Activated T-helper 2 cell treated with anti-CD3 and anti-CD28 coated beads, Interferon-gamma antibody, Interleukin-2, Interleukin-4, amounts not matched to agents 10 μg/mL and 5 μg/mL and 100 μg/mL, durations not matched to agents 14 hours and 24 hours and 36 hours (primary cell): Measurements from ENCODE around the gene RIPOR1. TPM values are rescaled to one million over a fixed set of nuclear protein-coding genes. Genes with fewer than 3 reads are reported as not detected.

Experiments
- DNase-seq: peaks from one replicate; pipeline ENCODE4 v3.0.0; 2021; ENCODE audit warnings: low spot score
- H3K27ac Mint-ChIP-seq: one replicate; pipeline ENCODE4 v1.8.0; 2021; ENCODE audit warnings: mixed read lengths
- H3K27me3 Mint-ChIP-seq: one replicate; pipeline ENCODE4 v1.8.0; 2021; ENCODE audit warnings: low read depth, mixed read lengths
- H3K36me3 Mint-ChIP-seq: one replicate; pipeline ENCODE4 v1.8.0; 2021; ENCODE audit warnings: low read depth, mixed read lengths
- H3K4me1 Mint-ChIP-seq: one replicate; pipeline ENCODE4 v1.8.0; 2021; ENCODE audit warnings: low read depth, mixed read lengths
- H3K4me3 Mint-ChIP-seq: one replicate; pipeline ENCODE4 v1.8.0; 2021; ENCODE audit warnings: low read depth, mild to moderate bottlenecking, moderate library complexity, mixed read lengths
- H3K9me3 Mint-ChIP-seq: one replicate; pipeline ENCODE4 v1.8.0; 2021; ENCODE audit warnings: mixed read lengths
- intact Hi-C: fragments of 100-400 bp; cut with micrococcal nuclease; formaldehyde crosslinking; loops from one replicate; pipeline ENCODE4 v1.15.1; 2023
- total RNA-seq: library from RNA; stranded (reverse); gene quantifications from 2 replicates; pipeline ENCODE4 v1.2.3, GENCODE V29; 2022

The RIPOR1 gene
- total RNA-seq, 1 donor from 2014 or later: 26.3 TPM

- H3K36me3 Mint-ChIP-seq: peaks cover 9% of the 10 kb centered on the region
- no peaks in the 10 kb centered on the region for H3K9me3 Mint-ChIP-seq
- peaks cover 21% of the 10 kb centered on the region for H3K4me1 Mint-ChIP-seq
- no peak overlapping the region for H3K27ac Mint-ChIP-seq
- intact Hi-C loops: loop anchor here (5.0 kb wide), 1 partner anchor 124 kb away; the partner anchor contains the start of genes ACD and PARD6A
- peaks cover 28% of the 10 kb centered on the region for H3K27me3 Mint-ChIP-seq
- DNase-seq: peak; percentile 40
- peak overlapping the region; percentile 77 for H3K4me3 Mint-ChIP-seq
Measured at GRCh38 chr16:67537636-67538591, 9.3 kb downstream of the RIPOR1 start.

DNA sequence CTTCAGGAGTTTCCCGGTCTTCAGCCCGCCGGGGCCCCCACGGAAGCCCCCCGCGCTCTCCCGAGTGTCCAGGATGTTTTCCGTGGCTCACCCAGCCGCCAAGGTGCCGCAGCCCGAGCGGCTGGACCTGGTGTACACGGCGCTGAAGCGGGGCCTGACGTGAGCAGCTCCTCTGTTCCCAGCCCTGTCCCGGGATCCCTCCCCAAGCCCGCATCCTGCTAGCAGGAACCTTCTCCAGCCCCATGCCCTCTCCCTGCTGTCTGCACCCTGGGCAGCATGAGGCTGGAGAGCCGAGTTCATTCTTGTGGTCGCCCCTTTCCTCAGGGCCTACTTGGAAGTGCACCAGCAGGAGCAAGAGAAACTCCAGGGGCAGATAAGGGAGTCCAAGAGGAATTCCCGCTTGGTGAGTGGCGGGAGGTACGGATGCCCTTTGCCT, 10.1 kb downstream of the RIPOR1 start:
- Mint-ChIP-seq H3K4me3 (peak overlapping the region; percentile 55), H3K27me3 (peaks cover 22% of the 10 kb centered on the region), H3K36me3 (peaks cover 11% of the 10 kb centered on the region), H3K27ac (no peak overlapping the region), H3K4me1 (peaks cover 21% of the 10 kb centered on the region), H3K9me3 (no peaks in the 10 kb centered on the region)
- no peak for DNase-seq
- intact Hi-C loops: loop anchor here (5.0 kb wide), 1 partner anchor 124 kb away; the partner anchor contains the start of genes ACD and PARD6A

DNA sequence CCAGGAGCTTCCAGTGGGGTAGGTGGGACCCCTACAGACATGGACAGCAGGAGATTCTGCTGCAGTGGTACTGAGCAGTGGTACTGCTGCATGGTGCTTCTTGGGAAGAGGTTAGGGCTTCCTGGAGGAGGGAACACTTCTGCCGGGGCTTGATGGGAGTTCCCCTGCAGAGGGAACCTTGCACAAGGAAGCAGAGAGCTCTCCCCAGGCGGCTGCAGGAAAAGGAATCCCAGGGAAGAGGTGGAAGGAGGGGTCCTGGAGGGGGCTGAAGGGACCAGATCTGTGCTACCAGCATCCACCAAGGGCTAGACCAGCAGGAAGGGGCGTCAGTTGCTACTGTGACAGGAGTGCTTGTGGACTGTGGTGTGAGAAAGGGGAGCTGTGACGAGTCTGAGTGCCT, 10.6 kb downstream of the RIPOR1 start:
- intact Hi-C loops: loop anchor here (5.0 kb wide), 1 partner anchor 123 kb away; the partner anchor contains the start of genes ACD and PARD6A
- Mint-ChIP-seq H3K27ac (no peak overlapping the region), H3K27me3 (peaks cover 22% of the 10 kb centered on the region), H3K36me3 (peaks cover 11% of the 10 kb centered on the region), H3K4me3 (peak overlapping the region; percentile 60), H3K9me3 (no peaks in the 10 kb centered on the region), H3K4me1 (peaks cover 21% of the 10 kb centered on the region)
- DNase-seq: no peak

DNA sequence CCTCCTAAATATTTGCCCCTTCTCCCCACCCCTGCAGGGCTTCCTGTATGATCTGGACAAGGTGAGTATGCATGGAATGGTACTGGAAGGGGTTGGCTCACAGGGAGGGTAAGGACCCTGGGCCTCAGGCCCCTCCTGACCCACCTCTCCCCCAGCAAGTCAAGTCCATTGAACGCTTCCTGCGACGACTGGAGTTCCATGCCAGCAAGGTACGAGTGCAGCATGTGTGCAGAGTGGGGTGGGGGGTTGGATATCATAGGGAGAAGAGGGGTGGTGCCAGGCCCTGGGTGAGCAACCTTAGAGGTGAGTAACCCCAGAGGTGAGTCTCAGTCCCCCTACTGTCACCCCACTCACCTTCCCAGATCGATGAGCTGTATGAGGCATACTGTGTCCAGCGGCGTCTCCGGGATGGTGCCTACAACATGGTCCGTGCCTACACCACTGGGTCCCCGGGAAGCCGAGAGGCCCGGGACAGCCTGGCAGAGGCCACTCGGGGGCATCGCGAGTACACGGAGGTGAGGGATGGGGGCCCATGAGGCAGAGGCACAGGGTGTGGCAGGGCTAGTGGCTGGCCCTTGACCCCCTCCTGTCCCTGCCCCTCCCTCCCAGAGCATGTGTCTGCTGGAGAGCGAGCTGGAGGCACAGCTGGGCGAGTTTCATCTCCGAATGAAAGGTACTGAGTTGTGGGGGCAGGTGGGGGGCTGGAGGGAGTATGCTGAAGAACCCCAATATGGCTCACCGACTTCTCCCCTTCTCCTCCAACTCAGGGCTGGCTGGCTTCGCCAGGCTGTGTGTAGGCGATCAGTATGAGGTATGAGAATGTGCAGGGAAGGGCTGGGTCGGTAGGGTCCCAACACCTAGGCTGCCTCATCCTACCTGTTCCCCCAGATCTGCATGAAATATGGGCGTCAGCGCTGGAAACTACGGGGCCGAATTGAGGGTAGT, 11.3 kb downstream of the RIPOR1 start:
- peaks cover 20% of the 10 kb centered on the region for H3K27me3 Mint-ChIP-seq
- no peak overlapping the region for H3K4me3 Mint-ChIP-seq

DNA sequence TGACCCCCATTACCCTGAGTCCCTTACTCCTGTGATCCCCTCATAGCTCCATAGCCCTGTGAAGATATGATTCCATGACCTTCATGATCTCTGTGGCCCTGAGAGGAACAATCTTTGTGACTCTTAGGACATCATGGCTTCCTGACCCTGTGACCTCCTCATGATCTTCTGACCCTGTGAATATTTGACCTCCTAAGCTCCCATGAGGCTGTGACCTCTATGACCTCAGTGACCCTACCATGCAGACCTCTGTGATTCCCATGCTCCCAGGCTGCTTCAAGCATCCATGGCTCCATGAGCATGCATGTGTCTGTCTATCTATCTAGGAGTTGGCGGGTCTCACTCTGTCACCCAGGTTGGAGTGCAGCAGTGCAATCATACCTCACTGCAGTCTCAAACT, 12.1 kb downstream of the RIPOR1 start:
- Mint-ChIP-seq H3K36me3 (peaks cover 11% of the 10 kb centered on the region), H3K27me3 (peaks cover 12% of the 10 kb centered on the region), H3K4me1 (peaks cover 19% of the 10 kb centered on the region), H3K4me3 (no peak overlapping the region), H3K27ac (no peak overlapping the region), H3K9me3 (no peaks in the 10 kb centered on the region)
- intact Hi-C loops: no loop called here
- DNase-seq: no peak

More for the DNA sequence above, 11.3 kb downstream of the RIPOR1 start:
- no peak for DNase-seq
- Mint-ChIP-seq H3K4me1 (peaks cover 21% of the 10 kb centered on the region), H3K36me3 (peaks cover 11% of the 10 kb centered on the region), H3K27ac (no peak overlapping the region), H3K9me3 (no peaks in the 10 kb centered on the region)
- intact Hi-C loops: loop anchor here (5.0 kb wide), 1 partner anchor 122 kb away; the partner anchor contains the start of genes ACD and PARD6A

- no peak for DNase-seq
- intact Hi-C loops: loop anchor here (2.0 kb wide), 1 partner anchor 21 kb away; no protein-coding TSS in a partner anchor
- H3K27me3 Mint-ChIP-seq: peaks cover 4% of the 10 kb centered on the region
- H3K9me3 Mint-ChIP-seq: no peaks in the 10 kb centered on the region
- H3K4me1 Mint-ChIP-seq: peaks cover 19% of the 10 kb centered on the region
- H3K4me3 Mint-ChIP-seq: no peak overlapping the region
- H3K27ac Mint-ChIP-seq: no peak overlapping the region
- peaks cover 17% of the 10 kb centered on the region for H3K36me3 Mint-ChIP-seq
Measured at GRCh38 chr16:67541391-67542263, 13.0 kb downstream of the RIPOR1 start.

DNA sequence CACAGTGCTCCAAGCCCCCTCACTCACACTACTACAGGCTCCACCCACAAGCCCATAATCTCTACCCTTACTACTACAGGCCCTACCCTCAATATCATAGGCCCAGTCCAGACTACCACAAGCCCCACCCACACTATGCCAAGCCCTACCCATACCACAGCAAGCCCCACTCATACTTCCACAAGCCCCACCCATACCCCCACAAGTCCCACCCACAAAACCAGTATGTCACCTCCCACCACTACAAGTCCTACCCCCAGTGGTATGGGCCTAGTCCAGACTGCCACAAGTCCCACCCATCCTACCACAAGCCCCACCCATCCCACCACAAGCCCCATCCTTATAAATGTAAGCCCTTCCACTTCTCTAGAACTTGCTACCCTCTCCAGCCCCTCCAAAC, 13.8 kb downstream of the RIPOR1 start:
- Mint-ChIP-seq H3K4me3 (no peak overlapping the region), H3K27me3 (no peaks in the 10 kb centered on the region), H3K4me1 (peaks cover 21% of the 10 kb centered on the region), H3K36me3 (peaks cover 19% of the 10 kb centered on the region), H3K27ac (no peak overlapping the region), H3K9me3 (no peaks in the 10 kb centered on the region)
- DNase-seq: peak; percentile 81
- intact Hi-C loops: loop anchor here (2.0 kb wide), 1 partner anchor 22 kb away; no protein-coding TSS in a partner anchor

GRCh38 chr16:67543036-67543435, 14.4 kb downstream of the RIPOR1 start:
- Mint-ChIP-seq H3K36me3 (peaks cover 24% of the 10 kb centered on the region), H3K27ac (peak overlapping the region; percentile 33), H3K27me3 (no peaks in the 10 kb centered on the region), H3K9me3 (no peaks in the 10 kb centered on the region), H3K4me3 (no peak overlapping the region), H3K4me1 (peaks cover 27% of the 10 kb centered on the region)
- DNase-seq: no peak
- intact Hi-C loops: loop anchor here (2.0 kb wide), 1 partner anchor 22 kb away; no protein-coding TSS in a partner anchor

GRCh38 chr16:67543582-67543981, 15.0 kb downstream of the RIPOR1 start:
- H3K4me3 Mint-ChIP-seq: no peak overlapping the region
- H3K9me3 Mint-ChIP-seq: no peaks in the 10 kb centered on the region
- H3K27me3 Mint-ChIP-seq: no peaks in the 10 kb centered on the region
- intact Hi-C loops: loop anchor here (2.0 kb wide), 1 partner anchor 23 kb away; no protein-coding TSS in a partner anchor
- H3K4me1 Mint-ChIP-seq: peaks cover 31% of the 10 kb centered on the region
- peaks cover 27% of the 10 kb centered on the region for H3K36me3 Mint-ChIP-seq
- no peak for DNase-seq
- no peak overlapping the region for H3K27ac Mint-ChIP-seq

- no peaks in the 10 kb centered on the region for H3K9me3 Mint-ChIP-seq
- intact Hi-C loops: no loop called here
- H3K4me1 Mint-ChIP-seq: peaks cover 26% of the 10 kb centered on the region
- H3K36me3 Mint-ChIP-seq: peaks cover 27% of the 10 kb centered on the region
- DNase-seq: no peak
- H3K27me3 Mint-ChIP-seq: no peaks in the 10 kb centered on the region
- H3K27ac Mint-ChIP-seq: no peak overlapping the region
- no peak overlapping the region for H3K4me3 Mint-ChIP-seq
Measured at GRCh38 chr16:67544329-67544841, 15.8 kb downstream of the RIPOR1 start.

DNA sequence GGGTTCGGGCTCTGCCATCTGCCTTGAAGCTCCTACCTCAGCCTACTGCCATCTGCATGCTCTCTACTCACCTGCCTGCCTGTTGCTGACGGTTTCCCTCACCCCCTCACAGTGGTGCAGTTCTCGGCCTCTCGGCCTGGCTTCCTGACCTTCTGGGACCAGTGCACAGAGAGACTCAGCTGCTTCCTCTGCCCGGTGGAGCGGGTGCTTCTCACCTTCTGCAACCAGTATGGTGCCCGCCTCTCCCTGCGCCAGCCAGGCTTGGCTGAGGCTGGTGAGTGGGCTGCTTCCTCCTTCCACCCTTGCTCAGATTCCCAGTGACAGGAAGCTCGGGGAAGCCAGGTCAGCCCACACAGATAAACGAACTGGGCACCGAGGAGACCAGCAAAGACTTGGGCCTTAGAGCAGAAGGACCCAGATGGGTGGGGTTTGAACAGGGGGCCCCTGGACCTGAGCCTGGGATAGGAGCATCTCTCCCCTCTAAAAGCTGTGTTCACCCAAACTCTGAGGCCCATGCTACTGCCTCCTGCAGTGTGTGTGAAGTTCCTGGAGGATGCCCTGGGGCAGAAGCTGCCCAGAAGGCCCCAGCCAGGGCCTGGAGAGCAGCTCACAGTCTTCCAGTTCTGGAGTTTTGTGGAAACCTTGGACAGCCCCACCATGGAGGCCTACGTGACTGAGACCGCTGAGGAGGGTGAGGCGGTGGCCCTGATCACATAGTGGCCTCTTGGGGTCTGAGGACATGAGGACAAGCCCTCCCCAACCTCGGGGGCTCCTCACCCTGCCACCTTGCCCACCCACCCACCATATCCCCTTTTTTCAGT, 16.4 kb downstream of the RIPOR1 start:
- no peaks in the 10 kb centered on the region for H3K9me3 Mint-ChIP-seq
- intact Hi-C loops: no loop called here
- no peak for DNase-seq
- peaks cover 26% of the 10 kb centered on the region for H3K4me1 Mint-ChIP-seq
- no peak overlapping the region for H3K27ac Mint-ChIP-seq
- no peaks in the 10 kb centered on the region for H3K27me3 Mint-ChIP-seq
- H3K4me3 Mint-ChIP-seq: no peak overlapping the region
- H3K36me3 Mint-ChIP-seq: peaks cover 24% of the 10 kb centered on the region
